HUDEP-2 (cell line): ENCODE data around the gene IFNL2.
"Not testable (repeated sequence)": the region's sequence is repeated elsewhere in the genome, so short reads cannot be mapped to it uniquely, and the experiment has no call there.

Source experiments
- DNase-seq, 76 experiments: peaks; one replicate each; lab custom pipeline; 2025; ENCODE audit not compliant: unreplicated experiment in 76 of 76; lab: John Stamatoyannopoulos, UW

Gene IFNL2

DNA sequence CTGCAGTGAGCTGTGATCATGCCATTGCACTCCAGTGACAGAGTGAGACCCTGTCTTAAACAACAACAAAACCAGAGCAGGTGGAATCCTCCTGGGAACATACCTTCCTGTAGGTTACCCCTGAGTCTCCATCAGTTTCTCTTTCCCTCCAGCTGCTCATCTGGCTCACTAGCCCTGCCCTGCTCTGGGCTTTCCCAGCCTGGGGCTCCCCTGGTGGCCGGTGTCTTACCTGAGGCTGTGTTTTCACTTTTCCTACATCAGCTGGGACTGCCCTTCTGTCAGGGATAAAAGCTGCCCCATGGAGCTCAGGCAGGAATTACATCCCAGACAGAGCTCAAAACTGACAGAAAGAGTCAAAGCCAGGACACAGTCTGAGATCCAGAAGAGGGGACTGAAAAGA, at the start of gene IFNL2:
Gene IFNL2 (plus strand): TSS at position 312 of the 400 bp plus-strand sequence. CDS start 173 bp downstream, outside the sequence.
- DNase-seq, result not testable (repeated sequence)

DNA sequence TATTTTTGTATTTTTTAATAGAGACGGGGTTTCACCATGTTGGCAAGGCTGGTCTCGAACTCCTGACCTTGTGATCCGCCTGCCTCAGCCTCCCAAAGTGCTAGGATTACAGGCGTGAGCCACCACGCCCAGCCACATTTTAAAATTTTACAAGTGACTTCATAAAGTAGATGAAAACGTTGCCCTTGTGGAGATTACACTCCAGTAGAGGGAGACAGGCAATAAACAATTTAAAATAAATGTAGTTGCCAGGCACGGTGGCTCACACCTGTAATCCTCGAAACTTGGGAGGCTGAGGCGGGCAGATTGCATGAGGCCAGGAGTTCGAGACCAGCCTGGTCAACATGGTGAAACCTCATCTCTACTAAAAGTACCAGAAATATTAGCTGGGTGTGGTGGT, 49.1 kb upstream of the IFNL2 start:
- peak in 1 of 76 experiments; percentile 15 for DNase-seq

DNA sequence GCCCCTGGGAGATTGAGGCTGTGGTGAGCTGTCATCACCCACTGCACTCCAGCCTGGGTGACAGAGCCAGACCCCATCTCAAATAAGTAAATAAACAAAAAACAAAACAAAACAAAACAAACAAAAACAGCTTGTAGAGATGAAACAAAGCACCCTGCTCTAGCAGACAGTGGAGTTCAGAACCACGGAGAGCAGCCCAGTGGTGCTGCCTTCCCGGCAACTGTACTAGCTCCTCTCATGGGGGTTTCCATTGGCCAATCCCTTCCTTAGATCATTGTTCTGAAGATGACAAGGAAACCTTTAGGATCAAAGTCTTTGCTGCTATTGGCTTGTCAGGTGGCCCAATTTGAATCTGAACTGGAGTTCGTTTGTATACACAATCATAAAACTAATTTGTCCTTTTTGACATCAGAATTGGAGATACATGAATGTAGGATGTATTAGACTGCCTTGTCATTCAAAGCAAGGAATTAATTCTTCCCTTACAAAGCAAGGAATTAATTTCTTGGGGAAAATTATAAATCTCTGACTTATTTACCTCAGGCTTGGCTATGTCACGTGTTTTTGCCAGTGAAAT, 44.4 kb upstream of the IFNL2 start:
- DNase-seq, result peak in 8 of 76 experiments; percentile 8 to 41 (median 18)

DNA sequence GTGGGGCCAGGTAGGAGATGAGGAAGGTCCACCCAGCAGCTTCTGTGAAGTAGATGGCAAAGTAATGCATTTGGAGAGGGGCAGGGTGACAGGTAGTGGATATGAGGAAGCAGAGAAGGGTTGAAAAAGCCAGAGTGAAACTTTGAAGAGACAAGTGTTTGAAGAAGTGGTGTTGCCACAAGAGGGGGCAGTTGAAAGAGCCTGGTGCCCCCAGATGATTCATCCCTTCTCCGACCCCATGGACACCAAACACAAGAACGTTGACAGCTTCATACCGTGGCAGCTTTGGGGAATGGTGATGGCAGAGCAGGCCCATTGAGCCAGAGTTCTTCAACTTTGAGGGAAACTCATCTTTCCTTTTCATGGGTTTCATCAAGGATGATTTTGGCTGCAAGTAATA, 43.3 kb upstream of the IFNL2 start:
- peak in 1 of 76 experiments; percentile 12 for DNase-seq

DNA sequence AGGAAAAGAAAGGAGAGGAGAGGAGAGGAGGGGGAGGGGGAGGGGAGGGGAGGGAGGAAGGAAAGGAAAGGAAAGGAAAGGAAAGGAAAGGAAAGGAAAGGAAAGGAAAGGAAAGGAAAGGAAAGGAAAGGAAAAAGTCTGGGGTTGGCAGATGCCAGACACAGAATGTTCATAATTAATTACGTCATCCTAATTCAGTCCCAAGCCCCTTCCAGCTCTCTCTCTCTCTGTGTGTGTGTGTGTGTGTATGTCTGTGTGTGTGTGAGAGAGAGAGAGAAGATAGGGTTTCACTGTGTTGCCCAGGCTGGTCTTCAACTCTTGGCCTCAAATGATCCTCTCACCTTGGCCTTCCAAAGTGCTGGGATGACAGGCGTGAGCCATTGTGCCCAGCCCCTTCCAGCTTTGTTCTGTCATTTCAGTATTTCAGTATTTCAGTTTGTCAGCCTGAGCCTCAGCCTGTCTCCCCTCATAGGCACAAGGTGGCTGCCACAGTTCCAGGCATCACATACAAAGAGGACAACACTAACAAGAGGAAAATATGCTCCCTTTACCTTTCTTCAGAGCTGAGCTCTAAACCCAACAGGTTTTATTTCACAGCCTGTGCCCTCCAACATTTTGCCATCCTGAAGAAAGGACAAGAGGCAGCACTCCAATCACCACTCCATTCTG, 38.0 kb upstream of the IFNL2 start:
- DNase-seq, result no peak

DNA sequence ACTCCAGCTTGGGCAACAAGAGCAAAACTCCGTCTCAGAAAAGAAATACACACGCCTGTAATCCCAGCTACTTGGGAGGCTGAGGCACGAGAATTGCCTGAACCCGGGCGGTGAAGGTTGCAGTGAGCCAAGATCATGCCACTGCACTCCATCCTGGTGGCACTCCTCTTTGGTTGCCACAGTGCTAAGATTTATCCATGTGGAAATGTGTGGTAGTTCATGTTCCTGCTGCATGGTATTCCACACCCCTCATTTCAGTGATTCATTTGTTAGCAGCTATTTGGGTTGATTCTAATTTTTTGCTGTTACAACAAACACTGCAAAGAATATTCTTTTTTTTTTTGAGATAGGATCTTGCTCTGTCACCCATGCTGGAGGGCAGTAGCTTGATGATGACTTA, 35.5 kb upstream of the IFNL2 start:
- DNase-seq, result no peak

DNA sequence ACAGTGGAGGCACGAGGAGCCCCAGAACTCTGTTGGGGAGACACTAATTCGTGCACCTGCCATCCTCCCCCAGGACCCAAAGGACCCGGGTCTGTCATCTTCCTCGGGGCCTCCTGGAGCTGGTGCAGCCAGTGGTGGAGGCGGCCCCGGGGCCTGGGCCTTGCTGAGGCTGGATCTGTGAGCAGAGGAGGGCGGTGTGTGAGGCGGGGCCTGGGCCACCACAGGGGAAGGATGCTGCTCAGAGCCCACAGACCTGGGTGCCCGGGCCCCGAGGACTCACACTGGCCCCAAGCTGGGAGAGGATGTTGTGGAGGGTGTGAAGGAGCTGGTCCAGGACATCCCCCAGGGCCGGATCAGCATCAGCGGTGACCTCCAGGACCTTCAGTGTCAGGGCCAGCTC, 31.7 kb upstream of the IFNL2 start:
- DNase-seq, result no peak

DNA sequence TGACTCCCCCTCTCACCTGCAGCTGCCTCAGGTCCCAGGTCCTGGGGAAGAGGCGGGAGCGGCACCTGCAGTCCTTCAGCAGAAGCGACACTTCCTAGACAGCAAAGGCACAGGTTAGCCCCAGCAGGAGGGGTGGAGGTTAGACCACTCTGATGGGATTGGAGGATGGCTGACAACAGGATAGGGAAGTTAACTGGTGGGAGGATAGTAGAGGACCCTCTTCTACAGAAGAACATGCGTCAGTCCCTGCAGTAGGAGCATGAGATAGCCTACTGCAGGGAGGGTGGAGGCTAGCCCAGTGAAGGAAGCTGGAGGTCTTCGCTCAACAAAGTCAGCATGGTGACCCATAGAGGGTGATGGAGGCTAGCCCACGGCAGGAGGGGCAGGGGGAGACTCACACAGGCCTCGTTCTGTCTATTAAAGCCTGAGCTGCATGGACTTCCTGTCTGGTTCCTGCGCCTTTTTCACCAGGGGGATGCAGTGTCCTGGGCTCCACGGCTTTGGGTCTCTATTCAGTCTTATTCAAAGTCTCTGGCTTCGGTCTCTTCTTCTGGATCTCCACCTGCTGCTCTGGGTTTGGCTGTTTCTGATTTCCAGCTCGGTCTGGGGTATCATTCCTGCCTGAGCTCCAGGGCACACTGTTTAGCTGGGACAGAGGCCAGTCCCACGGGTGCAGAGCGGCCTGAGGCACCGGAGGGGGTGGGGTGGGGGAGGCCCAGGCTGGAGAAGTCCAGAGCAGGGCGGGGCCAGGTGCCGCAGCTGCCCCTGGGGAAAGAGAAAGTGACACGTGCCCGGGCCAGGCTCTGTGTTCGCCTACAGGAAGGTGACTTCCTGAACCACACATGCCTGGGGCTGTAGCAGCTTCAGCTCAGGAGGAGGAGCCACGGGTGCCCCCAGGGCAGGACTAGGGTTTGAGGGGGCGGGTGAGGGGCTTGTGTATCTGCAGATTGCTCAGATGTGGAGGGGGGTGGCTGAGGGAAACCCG, 30.7 kb upstream of the IFNL2 start:
- DNase-seq, result peak in 3 of 76 experiments; percentile 7 to 19 (median 14)

DNA sequence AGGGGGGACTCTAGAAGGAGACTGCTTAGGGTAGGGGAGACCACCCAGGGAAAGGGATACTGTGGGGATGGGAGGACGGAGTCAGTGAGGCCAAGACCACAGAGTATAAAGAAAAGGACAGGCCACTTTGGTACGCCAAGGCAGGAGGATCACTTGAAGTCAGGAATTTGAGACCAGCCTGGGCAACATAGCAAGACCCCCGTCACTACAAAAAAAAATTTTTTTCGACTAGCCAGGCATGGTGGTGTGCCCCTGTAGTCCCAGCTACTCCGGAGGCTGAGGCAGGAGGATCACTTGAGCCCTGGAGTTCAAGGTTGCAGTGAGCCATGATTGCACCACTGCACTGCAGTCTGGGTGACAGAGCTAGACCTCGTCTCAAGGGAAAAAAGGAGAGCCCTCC, 30.0 kb upstream of the IFNL2 start:
- DNase-seq, result no peak

DNA sequence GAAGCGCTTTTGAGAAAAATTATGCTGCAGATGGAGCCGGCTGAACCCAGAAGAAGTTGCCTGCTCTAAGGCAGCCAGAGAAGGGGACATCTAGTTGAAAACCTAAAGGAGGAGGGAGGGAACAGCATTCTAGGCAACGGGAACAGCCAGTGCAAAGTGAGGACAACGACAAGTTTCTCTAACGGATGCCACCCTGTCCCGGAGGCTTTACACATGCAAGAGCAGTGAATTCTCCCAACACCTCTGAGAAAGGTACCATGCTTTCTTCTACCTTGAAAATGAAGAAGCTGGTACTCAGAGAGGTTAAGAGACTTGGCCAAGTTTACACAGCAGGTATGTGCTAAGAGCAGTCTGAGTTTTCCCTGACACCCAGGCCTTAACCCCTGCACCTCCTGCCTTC, 29.3 kb upstream of the IFNL2 start:
- DNase-seq, result no peak

DNA sequence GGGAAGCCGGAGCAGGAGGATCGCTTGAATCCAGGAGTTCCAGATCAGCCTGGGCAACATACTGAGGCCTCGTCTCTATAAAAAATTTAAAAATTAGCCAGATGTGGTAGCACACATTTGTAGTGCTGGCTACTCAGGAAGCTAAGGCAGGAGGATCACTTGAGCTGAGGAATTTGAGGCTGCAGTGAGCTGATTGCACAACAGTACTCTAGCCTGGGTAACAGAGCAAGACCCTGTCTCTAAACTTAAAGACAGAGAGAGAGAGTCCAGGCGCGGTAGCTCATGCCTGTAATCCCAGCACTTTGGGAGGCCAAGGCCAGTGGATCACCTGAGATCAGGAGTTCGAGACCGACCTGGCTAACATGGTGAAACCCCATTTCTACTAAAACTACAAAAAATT, 27.8 kb upstream of the IFNL2 start:
- no peak for DNase-seq

DNA sequence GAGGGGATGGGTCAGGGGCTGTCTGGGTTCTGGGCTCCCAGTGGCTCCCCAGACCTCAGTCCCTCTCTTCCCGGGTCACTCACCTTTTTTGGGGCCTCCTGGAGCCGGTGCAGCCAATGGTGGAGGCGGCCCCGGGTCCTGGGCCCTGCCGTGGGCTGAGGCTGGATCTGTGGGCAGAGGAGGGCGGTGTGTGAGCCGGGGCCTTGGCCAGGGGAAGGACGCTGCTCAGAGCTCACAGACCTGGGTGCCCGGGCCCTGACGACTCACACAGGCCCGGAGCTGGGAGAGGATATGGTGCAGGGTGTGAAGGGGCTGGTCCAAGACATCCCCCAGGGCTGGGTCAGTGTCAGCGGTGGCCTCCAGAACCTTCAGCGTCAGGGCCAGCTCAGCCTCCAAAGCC, 24.5 kb upstream of the IFNL2 start:
- not testable (repeated sequence) for DNase-seq

DNA sequence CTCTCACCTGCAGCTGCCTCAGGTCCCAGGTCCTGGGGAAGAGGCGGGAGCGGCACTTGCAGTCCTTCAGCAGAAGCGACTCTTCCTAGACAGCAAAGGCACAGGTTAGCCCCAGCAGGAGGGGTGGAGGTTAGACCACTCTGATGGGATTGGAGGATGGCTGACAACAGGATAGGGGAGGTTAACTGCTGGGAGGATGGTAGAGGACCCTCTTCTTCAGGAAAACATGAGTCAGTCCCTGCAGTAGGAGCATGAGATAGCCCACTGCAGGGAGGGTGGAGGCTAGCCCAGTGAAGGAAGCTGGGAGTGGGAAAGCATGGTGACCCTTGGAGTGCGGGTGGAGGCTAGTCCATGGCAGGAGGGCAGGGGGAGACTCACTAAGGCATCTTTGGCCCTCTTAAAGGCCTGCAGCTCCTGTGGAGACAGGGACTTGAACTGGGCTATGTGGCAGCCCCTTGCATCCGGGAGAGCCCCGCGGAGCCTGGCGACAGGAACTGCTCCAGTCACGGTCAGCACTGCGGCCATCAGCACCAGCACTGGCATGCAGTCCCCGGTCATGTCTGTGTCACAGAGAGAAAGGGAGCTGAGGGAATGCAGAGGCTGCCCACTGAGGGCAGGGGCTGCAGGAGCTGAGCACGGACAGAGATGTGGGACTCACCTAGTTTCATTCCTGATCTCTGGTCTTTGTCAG, 23.6 kb upstream of the IFNL2 start, which contains the start of gene IFNL3:
Gene IFNL3 (minus strand): TSS at position 597 of the 691 bp plus-strand sequence. CDS start 39 bp downstream, at position 558.
- DNase-seq, result not testable (repeated sequence)

DNA sequence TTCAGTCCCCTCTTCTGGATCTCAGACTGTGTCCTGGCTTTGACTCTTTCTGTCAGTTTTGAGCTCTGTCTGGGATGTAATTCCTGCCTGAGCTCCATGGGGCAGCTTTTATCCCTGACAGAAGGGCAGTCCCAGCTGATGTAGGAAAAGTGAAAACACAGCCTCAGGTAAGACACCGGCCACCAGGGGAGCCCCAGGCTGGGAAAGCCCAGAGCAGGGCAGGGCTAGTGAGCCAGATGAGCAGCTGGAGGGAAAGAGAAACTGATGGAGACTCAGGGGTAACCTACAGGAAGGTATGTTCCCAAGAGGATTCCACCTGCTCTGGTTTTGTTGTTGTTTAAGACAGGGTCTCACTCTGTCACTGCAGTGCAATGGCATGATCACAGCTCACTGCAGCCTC, 23.0 kb upstream of the IFNL2 start:
- not testable (repeated sequence) for DNase-seq

DNA sequence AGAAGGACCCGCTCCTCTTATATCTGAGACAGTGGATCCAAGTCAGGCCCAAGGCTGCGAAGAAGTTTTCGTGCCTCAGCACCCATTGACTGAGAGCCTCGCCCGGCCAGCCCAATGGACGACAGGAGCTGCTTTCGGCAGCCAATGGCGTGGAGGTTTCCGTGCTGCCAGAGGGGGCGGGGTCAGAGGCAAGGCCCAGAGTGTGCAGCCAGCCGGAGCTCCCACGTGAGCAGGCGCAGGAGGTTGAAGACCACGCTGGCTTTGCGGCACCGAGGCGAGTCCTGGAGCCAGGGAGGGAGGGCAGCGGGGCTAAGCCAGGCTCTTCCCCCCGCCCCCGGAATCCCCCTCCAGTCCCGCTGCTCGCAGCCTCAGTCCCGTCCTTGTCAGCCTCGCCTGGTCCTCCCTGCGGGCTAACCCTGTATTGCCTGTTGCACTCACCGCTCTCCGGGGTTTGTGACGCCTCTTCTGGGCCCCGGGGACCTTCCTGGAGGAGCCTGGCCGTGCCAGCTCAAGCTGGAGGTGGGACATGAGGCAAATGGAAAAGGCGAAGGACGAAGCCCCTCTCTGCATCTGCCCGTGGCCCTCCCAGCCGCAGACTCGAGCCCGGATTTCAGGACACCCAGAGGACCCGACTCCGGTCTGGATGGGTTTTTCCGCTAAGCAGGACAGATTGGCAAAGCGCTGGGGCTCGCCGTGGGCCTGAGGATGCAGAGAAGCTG, 21.1 kb upstream of the IFNL2 start:
- peak; percentile 69 to 99 (median 96) for DNase-seq

DNA sequence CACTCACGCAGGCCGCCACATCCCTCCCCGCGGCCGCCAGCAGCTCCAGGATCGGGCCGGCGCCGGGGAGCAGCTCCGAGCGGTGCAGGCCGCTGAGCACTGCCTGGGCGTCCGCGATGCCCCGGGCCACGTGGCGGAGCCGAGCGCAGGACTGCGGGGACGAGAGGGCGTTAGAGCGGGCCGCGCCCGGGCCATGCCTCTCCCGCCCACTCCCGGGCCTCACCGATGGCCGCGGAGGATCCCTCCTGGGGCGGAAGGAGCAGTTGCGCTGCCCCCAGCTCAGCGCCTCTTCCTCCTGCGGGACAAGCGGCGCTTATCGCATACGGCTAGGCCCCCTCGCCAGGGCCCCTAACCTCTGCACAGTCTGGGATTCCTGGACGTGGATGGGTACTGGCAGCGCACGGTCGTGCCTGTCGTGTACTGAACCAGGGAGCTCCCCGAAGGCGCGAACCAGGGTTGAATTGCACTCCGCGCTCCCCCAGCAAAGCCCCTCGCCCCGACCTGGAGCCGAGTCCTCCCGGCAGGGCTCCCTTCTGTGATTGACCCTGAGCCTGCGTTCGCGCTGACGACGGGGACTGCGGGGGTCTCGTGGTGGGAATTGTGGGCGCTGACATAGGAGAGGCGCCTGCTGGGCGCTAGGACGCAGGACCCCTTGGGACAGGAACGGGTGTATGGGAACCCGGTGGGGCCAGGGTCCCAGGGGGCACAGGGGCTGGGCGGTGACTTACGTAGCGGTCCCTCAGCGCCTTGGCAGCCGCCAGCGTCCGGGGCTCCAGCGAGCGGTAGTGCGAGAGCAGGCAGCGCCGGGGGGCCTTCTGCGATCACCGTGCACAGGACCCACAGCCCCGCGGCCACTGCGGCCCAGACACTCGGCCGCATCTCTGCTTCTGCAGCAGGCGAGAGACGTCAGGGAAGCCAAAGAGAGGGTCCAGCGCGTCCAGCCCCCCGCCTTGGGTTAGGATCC, 20.2 kb upstream of the IFNL2 start:
- peak in 53 of 76 experiments; percentile 18 to 68 (median 52) for DNase-seq

DNA sequence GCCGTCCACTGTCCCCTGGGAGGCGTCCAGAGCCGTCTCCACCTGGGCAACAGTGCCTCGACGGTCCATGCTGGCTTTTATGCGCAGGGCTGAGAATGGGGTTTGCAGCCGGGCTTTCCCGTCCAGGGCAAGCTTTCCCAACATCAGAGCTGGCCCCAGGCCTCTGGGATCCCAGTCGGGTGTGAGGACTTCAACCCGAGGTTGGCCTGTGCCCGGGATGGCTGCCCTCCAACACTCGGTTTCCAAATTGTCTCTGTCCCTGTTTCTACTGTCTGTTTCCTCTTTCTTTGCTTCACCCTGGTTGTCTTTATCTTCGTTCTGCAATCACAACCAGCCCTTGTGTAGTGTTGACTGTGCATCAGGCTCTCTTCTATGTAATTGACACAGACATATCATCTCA, 19.4 kb upstream of the IFNL2 start, which contains the start of gene IFNL4:
Gene IFNL4 (minus strand): TSS at position 51 of the 400 bp plus-strand sequence.
- peak in 10 of 76 experiments; percentile 12 to 35 (median 17) for DNase-seq

DNA sequence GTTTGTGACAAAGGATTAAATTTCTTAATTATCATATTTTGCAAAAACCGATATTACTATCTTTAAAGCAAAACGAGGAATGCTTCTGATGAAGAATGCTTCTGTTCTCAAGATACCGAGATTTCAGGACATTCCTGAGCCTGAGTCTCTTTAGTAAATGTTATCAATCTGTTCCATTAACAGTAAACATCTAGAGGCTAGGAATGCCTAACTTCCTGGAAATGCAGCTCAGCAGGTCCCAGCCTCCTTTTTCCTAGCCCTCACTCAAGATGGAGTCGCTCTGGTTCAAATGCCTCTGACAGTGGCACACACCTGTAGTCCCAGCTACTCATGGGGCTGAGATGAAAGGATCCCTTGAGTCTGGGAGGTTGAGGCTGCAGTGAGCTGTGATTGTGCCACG, 17.1 kb upstream of the IFNL2 start:
- no peak for DNase-seq

DNA sequence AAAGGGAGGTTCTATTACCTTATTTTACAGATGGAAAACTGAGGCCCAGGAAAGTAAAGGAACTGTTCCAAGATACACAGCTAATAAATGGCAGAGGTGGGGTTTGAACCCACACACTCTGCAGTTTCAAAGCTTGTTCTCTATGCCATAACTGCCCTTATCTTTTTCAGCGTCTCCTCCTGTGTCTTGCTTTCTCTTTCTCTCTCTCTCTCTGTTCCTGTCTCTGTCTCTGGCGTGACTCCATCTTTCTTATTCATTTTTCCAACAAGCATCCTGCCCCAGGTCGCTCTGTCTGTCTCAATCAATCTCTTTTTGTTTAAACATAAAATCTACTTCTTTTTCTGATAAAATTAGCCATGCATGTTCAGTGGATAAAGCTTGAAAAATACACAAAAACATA, 16.4 kb upstream of the IFNL2 start:
- peak in 25 of 76 experiments; percentile 9 to 51 (median 29) for DNase-seq
